GM19239 (cell line): ENCODE measurements around the gene LYPD6B.
A peak's percentile ranks its signal among the peaks of the same experiment; 100 is the strongest.

Experiments
- DNase-seq: peaks from one replicate; pipeline ENCODE4 v3.0.0; 2011; ENCODE audit warnings: low spot score; ENCODE audit not compliant: insufficient read length
- FAIRE-seq: peaks from 2 replicates; lab custom pipeline; 2011; peaks lifted over from hg19 to GRCh38; lab: Jason Lieb, UNC

Gene LYPD6B

DNA sequence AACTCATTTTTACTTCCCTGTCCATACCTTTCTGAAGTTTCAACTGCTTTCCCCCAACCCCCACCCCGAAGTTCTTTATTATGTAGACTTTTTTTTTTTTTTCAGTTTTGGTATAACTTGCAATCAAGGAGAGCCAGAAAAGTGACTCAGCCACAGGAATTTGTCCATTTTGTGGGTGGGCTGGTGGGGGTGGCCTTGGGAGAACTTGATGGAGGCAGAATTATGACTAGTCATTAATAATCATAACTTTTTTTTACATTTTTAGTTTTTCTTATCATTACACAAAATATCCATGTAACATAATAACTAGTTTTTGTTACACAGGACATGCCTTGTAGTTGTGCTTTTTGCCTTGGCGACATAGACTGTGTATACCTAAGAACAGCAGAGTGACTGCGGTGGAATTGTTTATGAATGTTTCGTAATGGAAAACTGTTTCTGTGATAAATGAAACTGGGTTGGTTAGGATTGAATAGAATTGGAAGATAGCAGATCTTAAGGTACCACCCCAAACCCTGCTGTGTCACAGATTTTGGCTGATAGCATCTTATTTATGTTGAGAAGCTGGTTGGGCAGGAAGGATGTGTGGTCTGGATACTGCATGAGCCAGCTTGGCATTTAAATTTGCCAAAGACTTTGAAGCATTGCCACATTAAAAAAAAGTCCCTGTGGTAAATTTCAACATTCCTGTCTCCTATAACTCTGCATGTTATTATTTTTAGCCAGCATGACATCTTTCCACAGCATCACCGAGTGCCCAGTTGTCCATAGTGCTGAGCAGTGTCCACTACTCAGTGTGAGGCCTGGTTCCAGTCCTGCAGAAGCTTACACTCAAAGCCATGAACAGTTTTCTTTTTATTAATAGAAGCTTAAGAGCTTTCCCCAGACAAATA lies 30.7 kb downstream of the LYPD6B start:
- DNase-seq: no peak
- FAIRE-seq: no peak

- no peak for FAIRE-seq
These were observed 32.3 kb downstream of the LYPD6B start for GRCh38 chr2:149070681-149071320.

DNA sequence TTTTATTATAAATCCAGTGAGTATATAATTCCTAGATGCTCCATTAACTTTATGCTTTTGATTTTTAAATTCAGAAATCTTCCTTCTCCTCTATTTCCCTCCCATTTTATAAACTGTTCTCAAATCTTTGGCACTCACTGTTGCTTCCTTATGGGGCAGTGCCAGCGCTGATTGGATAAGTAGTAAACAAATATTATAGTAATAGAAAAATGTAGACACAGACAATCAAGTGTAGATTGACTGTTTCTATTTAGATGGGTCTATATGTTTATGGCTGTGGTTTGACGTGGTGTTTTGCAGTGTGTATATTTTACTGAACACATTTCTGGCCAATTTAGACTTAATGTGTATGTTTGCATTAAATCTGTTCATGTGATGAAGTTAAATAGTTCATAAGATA lies 36.6 kb downstream of the LYPD6B start:
- FAIRE-seq: no peak
- no peak for DNase-seq

More at GRCh38 chr2:149070681-149071320, 32.3 kb downstream of the LYPD6B start:
- no peak for DNase-seq

- DNase-seq (no peak), FAIRE-seq (no peak)
These were observed 37.4 kb downstream of the LYPD6B start for GRCh38 chr2:149075853-149076252.

- DNase-seq (no peak), FAIRE-seq (no peak)
These were observed 38.4 kb downstream of the LYPD6B start for GRCh38 chr2:149076863-149077412.

- FAIRE-seq (no peak), DNase-seq (no peak)
These were observed 39.4 kb downstream of the LYPD6B start for GRCh38 chr2:149077861-149078260.

DNA sequence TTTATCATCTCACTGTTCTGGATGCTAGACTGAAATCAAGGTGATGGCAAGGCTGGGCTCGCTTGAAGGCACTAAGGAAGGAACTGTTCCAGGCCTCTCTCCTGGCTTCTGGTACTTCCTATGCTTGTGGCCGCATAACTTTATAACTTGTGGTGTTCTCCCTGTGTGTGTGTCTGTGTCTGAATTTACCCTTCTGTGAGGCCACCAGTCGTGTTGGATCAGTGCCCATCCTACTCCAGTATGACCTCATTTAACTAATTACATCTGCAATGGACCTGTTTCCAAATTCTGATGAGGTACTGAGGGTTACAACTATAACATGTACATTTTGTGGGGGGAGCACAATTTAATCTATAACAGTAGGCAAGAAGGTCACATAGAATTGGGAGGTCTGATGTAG lies 41.6 kb downstream of the LYPD6B start:
- no peak for DNase-seq
- no peak for FAIRE-seq

GRCh38 chr2:149080971-149081370 lies 42.5 kb downstream of the LYPD6B start:
- DNase-seq (no peak), FAIRE-seq (no peak)

DNA sequence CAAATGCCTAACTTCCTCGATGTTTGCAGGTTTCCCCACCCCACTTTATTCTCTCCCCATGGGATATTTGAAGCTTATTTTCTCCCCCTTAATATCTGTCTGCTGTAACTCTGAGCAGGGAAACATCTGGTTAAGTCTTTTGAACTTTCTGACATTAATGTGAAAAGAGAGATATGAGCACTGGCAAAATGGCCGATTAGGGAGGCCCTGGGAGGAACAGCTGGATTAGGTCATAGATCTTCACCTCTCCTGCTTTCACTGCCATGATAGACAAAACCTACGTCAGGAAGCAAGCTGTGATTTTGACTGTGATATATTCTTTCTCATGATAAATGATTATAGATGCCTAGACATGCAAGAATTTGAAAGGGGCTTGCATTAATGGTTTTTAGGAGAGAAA lies 43.6 kb downstream of the LYPD6B start:
- no peak for FAIRE-seq
- DNase-seq: no peak

GRCh38 chr2:149082735-149083134 lies 44.2 kb downstream of the LYPD6B start:
- FAIRE-seq (no peak), DNase-seq (no peak)

DNA sequence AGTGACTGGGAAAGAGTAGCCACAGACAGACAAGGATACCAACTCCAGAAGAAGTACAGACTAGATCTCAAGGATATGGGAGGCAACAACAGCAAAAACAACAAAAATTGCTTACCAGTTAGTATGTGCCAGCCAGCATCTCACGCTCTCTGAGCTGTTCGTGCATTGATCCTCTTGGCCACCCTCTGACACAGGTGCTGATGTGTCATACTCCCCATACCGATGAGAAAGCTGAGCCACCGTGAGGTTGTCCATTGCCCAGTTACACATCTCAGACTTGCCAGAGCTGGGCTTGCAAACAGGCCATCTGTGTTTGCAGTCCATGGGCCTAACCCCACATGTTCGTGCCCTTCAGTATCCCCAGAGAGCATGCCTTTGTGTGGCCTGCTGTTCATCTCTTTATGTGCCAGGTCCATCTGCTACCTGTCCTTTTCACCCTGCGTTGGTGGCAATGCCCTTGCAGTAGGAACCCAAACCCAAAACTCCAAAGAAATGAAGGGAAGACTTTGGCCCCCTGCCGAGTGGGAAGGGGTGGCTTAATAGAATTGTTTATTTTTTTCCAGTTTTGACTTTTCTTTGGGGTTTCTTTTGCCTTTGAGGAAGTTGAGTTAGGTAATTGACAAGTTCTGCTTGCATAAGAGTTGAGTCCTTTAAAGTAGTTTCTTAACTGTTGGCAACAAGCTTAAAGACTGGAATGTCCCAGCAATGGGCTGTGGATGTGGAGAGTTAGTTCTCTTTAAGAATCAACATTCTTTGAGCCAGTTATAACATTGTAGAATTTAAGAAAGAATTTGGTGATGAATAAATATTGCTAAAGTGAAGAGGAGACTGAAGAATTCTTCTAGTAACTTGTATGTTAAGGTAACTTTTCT lies 46.7 kb downstream of the LYPD6B start:
- DNase-seq: no peak
- FAIRE-seq: no peak

DNA sequence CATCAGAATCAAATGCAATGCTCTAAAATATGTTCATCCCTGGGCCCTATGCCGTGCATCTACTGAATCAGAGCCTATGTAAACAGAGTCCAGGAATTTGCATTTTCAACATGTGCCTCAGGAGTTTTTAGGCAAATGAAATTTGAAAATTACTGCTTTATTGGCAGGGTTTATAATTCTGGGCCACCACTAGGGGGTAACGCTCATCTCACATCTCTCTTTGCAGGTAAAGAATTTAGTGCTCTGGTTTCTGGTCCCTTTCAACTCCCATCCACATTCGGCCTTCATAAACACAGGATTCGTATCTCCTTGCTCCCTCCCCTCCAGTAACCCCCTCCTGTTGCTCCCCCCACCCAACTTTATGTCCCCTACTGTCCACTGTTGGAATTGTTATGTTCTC lies 49.3 kb downstream of the LYPD6B start:
- peak; percentile 70 for FAIRE-seq
- DNase-seq: no peak

DNA sequence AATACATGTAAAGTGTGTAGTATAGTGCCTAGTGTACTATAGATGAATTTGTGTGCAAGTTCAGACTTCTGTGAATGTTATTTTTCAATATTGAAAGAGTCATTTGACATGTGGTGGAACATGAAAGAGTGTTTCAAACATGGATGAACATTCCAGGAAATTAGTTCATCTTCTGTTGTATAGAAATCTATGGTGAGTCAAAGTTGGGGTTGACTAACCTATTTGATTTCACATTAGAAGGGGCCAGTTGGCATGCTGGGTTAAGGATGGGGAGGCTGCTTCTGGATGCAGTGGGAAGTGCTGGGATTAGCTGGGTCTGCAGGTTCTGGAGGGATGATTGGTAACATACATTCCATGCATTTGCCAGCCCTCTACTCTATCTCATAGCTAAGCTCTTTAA lies 50.6 kb downstream of the LYPD6B start:
- no peak for FAIRE-seq

DNA sequence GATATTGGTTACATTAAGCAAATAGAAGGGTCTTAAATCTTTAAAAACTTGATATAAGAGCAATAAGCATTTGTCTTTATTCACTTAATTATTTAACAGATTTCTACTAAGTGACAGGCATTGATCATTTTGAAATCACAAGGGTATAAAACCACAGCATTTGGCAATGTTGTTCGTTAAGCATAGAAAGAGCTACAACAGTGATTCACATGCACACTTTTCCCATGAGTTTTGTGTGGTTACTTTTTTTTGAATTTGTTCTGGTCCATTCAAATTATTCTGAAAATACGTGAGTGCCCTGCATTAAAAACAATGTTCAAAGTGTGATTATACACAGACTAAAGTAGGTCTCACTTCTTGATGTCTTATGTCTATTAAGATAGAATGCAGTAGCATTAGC lies 52.2 kb downstream of the LYPD6B start:
- no peak for FAIRE-seq
- no peak for DNase-seq

More for the DNA sequence above, 50.6 kb downstream of the LYPD6B start:
- DNase-seq: no peak

GRCh38 chr2:149093579-149093978 lies 55.1 kb downstream of the LYPD6B start:
- FAIRE-seq: no peak
- no peak for DNase-seq

- DNase-seq (no peak), FAIRE-seq (no peak)
These were observed 55.9 kb downstream of the LYPD6B start for GRCh38 chr2:149094217-149095015.

GRCh38 chr2:149098701-149099100 lies 60.2 kb downstream of the LYPD6B start:
- DNase-seq (no peak), FAIRE-seq (no peak)

DNA sequence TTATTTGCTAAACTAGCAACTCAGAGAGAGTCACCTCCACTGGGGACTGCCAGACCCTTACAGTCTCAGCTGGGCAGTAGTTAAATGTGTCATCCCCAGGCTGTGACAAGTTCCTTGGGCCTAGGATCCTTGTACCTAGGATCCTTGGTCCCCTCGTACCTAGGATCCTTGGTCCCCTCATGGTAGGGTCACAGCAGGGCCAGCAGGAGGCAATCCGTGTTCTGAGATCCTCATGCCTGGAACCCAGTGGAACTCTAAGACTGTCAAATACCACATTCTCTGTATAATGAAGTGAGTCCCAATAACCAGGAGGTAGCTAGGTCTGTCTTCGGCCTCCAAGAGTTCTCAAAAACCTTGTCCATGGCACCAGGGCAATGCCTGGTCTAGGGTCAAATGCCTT lies 60.8 kb downstream of the LYPD6B start:
- FAIRE-seq: no peak
- no peak for DNase-seq
